ENCODE results near the gene SORBS2.
A peak's percentile ranks its signal among the peaks of the same experiment; 100 is the strongest.

The SORBS2 gene

GRCh38 chr4:185550933-185551332 is 261.1 kb downstream of the SORBS2 start:
- DNase-seq (ENCODE audit: low spot score), result no peak

- DNase-seq (ENCODE audit: low spot score), result no peak
Observed at GRCh38 chr4:185549095-185549639, 262.8 kb downstream of the SORBS2 start.

- no peak for DNase-seq (ENCODE audit: low spot score)
Observed at GRCh38 chr4:185548587-185548986, 263.4 kb downstream of the SORBS2 start.

- no peak for DNase-seq (ENCODE audit: low spot score)
Observed at GRCh38 chr4:185546335-185546734, 265.7 kb downstream of the SORBS2 start.

GRCh38 chr4:185542626-185543315 is 269.2 kb downstream of the SORBS2 start:
- no peak for DNase-seq (ENCODE audit: low spot score)

GRCh38 chr4:185541251-185541727 is 270.7 kb downstream of the SORBS2 start:
- DNase-seq (ENCODE audit: low spot score), result peak; percentile 37

GRCh38 chr4:185540487-185541120 is 271.4 kb downstream of the SORBS2 start:
- no peak for DNase-seq (ENCODE audit: low spot score)

- no peak for DNase-seq (ENCODE audit: low spot score)
Observed at GRCh38 chr4:185540040-185540439, 272.0 kb downstream of the SORBS2 start.

- no peak for DNase-seq (ENCODE audit: low spot score)
Observed at GRCh38 chr4:185538806-185539205, 273.2 kb downstream of the SORBS2 start.

- peak; percentile 49 for DNase-seq (ENCODE audit: low spot score)
Observed at GRCh38 chr4:185536411-185536709, 275.6 kb downstream of the SORBS2 start.

- DNase-seq (ENCODE audit: low spot score), result no peak
Observed at GRCh38 chr4:185535612-185536410, 276.2 kb downstream of the SORBS2 start.
